CD4-positive, alpha-beta T cell (primary cell): ENCODE measurements around the gene IL22. TPM values are rescaled to one million over a fixed set of nuclear protein-coding genes. Genes with fewer than 3 reads are reported as not detected.

ENCODE experiments used
- ATAC-seq: fragments of 200-7000 bp; cut with Tn5 transposase; one replicate; pipeline ENCODE4 v1.10.0; 2022; ENCODE audit warnings: mild to moderate bottlenecking; ENCODE audit not compliant: poor library complexity
- CTCF ChIA-PET: fragments of 350-600 bp; sonication (Branson Sonifier 250); formaldehyde crosslinking; loops from one replicate; lab custom pipeline; 2021; ENCODE audit warnings: antibody characterized with exemption, inconsistent platforms; lab: Charles Lee
- POLR2A ChIA-PET: fragments of 350-600 bp; sonication (Branson Sonifier 250); formaldehyde crosslinking; loops from one replicate; lab custom pipeline; 2021; ENCODE audit warnings: antibody characterized with exemption, inconsistent platforms; lab: Charles Lee
- DNase-seq, 14 experiments: peaks; one replicate each; pipeline ENCODE4 v3.0.0-alpha.2; 2013 to 2020; ENCODE audit warnings: mixed read lengths in 2 of 14
- H3K27ac ChIP-seq, 2 donors: one replicate each; pipeline versions ENCODE4 v1.5.1 to v1.7.0; 2013; ENCODE audit warnings: low read length in 2 of 2, low read depth in 1 of 2, mild to moderate bottlenecking in 1 of 2
- H3K27me3 ChIP-seq, 2 experiments: 1 replicate in 1 of 2; 2 replicates in 1 of 2; pipeline versions ENCODE4 v1.6.1 to v1.7.0; 2013; ENCODE audit warnings: low read length in 2 of 2, control low read depth in 1 of 2, mild to moderate bottlenecking in 1 of 2, moderate library complexity in 1 of 2; ENCODE audit not compliant: insufficient read depth in 2 of 2, control insufficient read depth in 1 of 2
- H3K36me3 ChIP-seq: one replicate; pipeline ENCODE4 v1.6.1; 2013; ENCODE audit warnings: low read length, control low read depth; ENCODE audit not compliant: insufficient read depth
- H3K4me1 ChIP-seq: one replicate; pipeline ENCODE4 v1.6.1; 2013; ENCODE audit warnings: low read length, control low read depth; ENCODE audit not compliant: insufficient read depth
- H3K4me3 ChIP-seq: one replicate; pipeline ENCODE4 v1.5.1; 2013; ENCODE audit warnings: mild to moderate bottlenecking, low read length, moderate library complexity
- H3K9me3 ChIP-seq, 2 experiments: 1 replicate in 1 of 2; 2 replicates in 1 of 2; pipeline versions ENCODE4 v1.6.1 to v1.7.0; 2013; ENCODE audit warnings: low read length in 2 of 2, mild to moderate bottlenecking in 2 of 2, control low read depth in 1 of 2, moderate library complexity in 1 of 2; ENCODE audit not compliant: control insufficient read depth in 1 of 2, insufficient read depth in 1 of 2
- H3K27ac Mint-ChIP-seq: one replicate; pipeline ENCODE4 v1.8.0; 2020; ENCODE audit warnings: mixed read lengths
- H3K27me3 Mint-ChIP-seq: one replicate; pipeline ENCODE4 v1.8.0; 2021; ENCODE audit warnings: mixed read lengths
- H3K36me3 Mint-ChIP-seq: one replicate; pipeline ENCODE4 v1.8.0; 2021; ENCODE audit warnings: low read depth, mixed read lengths
- H3K4me1 Mint-ChIP-seq: one replicate; pipeline ENCODE4 v1.8.0; 2021; ENCODE audit warnings: low read depth, mixed read lengths
- H3K4me3 Mint-ChIP-seq: one replicate; pipeline ENCODE4 v1.8.0; 2020; ENCODE audit warnings: mild to moderate bottlenecking, mixed read lengths
- H3K9me3 Mint-ChIP-seq: one replicate; pipeline ENCODE4 v1.8.0; 2020; ENCODE audit warnings: mixed read lengths
- intact Hi-C, 2 experiments: fragments of 100-400 bp; cut with DNase I in 1 of 2; cut with micrococcal nuclease in 1 of 2; formaldehyde crosslinking; loops; one replicate each; pipeline versions ENCODE4 v1.15.1 to v1.9.0; 2023 to 2025; cut with DNase I, micrococcal nuclease
- total RNA-seq, 174 experiments: library from RNA in 2 of 174; stranded (reverse) in 2 of 174; gene quantifications; one replicate each; pipeline ENCODE4 v1.2.3 and lab custom pipeline; 2021 to 2026
- TF ChIP-seq, protein P1 (sequence below): fragments of 200-600 bp; IDR thresholded peaks from one replicate; pipeline ENCODE4 v1.8.0; 2022; ENCODE audit warnings: antibody characterized with exemption, mild to moderate bottlenecking

IL22 gene
- total RNA-seq, 2 experiments from 2014 or later: not detected

DNA sequence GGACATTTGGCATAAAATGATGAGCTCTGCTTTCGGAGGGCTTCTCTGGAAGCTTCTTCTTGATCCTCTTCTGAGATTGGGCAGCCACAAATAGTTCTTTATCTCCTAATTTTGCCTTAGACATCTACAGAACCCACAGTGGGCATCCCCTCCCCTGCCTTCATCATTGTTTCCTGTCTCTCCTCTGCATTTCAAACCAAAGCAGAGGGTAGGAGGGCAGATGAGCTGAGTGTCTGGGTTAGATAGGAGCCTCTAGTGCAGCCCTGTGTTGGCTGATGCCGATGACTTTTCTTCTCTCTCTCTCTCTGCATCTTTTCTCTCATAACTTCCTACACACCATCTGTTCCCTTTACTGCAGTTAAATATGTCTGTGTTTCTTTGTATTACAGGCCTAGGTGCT lies 19.3 kb downstream of the IL22 start:
- Histone ChIP-seq H3K27ac (no peak overlapping the region), H3K36me3 (no peaks in the 10 kb centered on the region), H3K27me3 (no peaks in the 10 kb centered on the region), H3K4me1 (peaks cover 18% of the 10 kb centered on the region), H3K9me3 (no peaks in the 10 kb centered on the region), H3K4me3 (no peak overlapping the region)
- intact Hi-C loops: no loop called here
- ChIA-PET POLR2A (no interaction called here), CTCF (interaction anchor here (1.6 kb wide), 1 partner anchor 76 kb away, joined by 3 read pairs; no protein-coding TSS in a partner anchor)
- DNase-seq: peak in 2 of 14 experiments; percentile 22 to 42
- TF ChIP-seq, protein P1, sequence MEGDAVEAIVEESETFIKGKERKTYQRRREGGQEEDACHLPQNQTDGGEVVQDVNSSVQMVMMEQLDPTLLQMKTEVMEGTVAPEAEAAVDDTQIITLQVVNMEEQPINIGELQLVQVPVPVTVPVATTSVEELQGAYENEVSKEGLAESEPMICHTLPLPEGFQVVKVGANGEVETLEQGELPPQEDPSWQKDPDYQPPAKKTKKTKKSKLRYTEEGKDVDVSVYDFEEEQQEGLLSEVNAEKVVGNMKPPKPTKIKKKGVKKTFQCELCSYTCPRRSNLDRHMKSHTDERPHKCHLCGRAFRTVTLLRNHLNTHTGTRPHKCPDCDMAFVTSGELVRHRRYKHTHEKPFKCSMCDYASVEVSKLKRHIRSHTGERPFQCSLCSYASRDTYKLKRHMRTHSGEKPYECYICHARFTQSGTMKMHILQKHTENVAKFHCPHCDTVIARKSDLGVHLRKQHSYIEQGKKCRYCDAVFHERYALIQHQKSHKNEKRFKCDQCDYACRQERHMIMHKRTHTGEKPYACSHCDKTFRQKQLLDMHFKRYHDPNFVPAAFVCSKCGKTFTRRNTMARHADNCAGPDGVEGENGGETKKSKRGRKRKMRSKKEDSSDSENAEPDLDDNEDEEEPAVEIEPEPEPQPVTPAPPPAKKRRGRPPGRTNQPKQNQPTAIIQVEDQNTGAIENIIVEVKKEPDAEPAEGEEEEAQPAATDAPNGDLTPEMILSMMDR: no peak
- Mint-ChIP-seq H3K4me3 (no peak overlapping the region), H3K4me1 (peaks cover 43% of the 10 kb centered on the region), H3K27me3 (no peaks in the 10 kb centered on the region), H3K36me3 (no peaks in the 10 kb centered on the region), H3K27ac (no peak overlapping the region), H3K9me3 (no peaks in the 10 kb centered on the region)
- no peak for ATAC-seq

DNA sequence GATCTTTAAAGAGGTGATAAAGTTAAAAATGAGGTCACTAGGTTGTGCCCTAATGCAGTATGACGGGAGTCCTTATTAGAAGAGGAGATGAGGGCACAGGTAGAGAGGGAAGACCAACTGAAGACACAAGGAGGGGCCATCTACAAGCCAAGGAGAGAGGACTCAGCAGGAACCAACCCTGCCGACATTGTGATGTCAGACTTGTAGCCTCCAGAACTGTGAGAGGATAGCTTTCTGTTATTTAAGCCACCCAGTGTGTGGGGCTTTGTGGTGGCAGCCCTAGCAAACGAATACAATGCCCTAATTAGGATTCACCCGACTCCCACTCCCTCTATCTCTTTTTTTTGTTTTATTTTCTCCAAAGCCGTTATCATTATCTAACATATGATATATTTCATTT lies 19.9 kb downstream of the IL22 start:
- no peak overlapping the region for H3K4me3 Mint-ChIP-seq
- intact Hi-C loops: no loop called here
- ChIA-PET POLR2A (no interaction called here), CTCF (interaction anchor here (1.6 kb wide), 1 partner anchor 77 kb away, joined by 3 read pairs; no protein-coding TSS in a partner anchor)
- no peaks in the 10 kb centered on the region for H3K9me3 ChIP-seq
- H3K36me3 Mint-ChIP-seq: no peaks in the 10 kb centered on the region
- DNase-seq (no peak), ATAC-seq (no peak)
- H3K27ac ChIP-seq: no peak overlapping the region
- no peaks in the 10 kb centered on the region for H3K9me3 Mint-ChIP-seq
- no peaks in the 10 kb centered on the region for H3K27me3 ChIP-seq
- no peak overlapping the region for H3K27ac Mint-ChIP-seq
- H3K4me1 Mint-ChIP-seq: peaks cover 43% of the 10 kb centered on the region
- no peaks in the 10 kb centered on the region for H3K36me3 ChIP-seq
- no peaks in the 10 kb centered on the region for H3K27me3 Mint-ChIP-seq
- H3K4me3 ChIP-seq: no peak overlapping the region
- H3K4me1 ChIP-seq: peaks cover 18% of the 10 kb centered on the region
- TF ChIP-seq, protein P1: no peak

DNA sequence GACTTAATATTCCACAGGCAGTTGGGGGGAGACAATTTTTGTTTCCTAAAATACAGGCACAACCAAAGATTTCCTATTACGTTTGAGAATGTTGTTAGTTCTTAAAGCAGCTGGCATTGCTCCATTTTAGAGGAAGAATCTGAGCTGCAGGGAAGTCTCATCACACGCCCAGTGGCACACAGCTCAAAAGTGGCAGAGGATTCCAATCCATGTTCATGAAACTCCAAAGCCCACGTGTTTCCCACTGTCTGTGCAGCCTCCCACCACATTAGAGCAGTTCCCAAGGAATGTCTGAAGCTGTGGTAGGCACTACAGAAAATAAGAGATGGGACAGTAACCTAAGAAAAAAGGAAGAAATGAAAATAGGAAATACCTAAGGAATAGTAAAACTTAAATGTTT lies 21.7 kb downstream of the IL22 start:
- no peaks in the 10 kb centered on the region for H3K27me3 Mint-ChIP-seq
- no peak for ATAC-seq

More for the DNA sequence above, 21.7 kb downstream of the IL22 start:
- peaks cover 29% of the 10 kb centered on the region for H3K4me1 Mint-ChIP-seq
- no peak for DNase-seq
- CTCF ChIA-PET: interaction anchor here (1.7 kb wide), 1 partner anchor 9 kb away, joined by 9 read pairs; no protein-coding TSS in a partner anchor
- Histone ChIP-seq H3K4me3 (no peak overlapping the region), H3K9me3 (no peaks in the 10 kb centered on the region), H3K27me3 (no peaks in the 10 kb centered on the region), H3K27ac (no peak overlapping the region), H3K36me3 (no peaks in the 10 kb centered on the region), H3K4me1 (peaks cover 8% of the 10 kb centered on the region)
- H3K9me3 Mint-ChIP-seq: no peaks in the 10 kb centered on the region
- POLR2A ChIA-PET: interaction anchor here (0.6 to 2.5 kb wide), 4 partner anchors 8 to 418 kb away, joined by 3 to 8 read pairs (median 3); no protein-coding TSS in a partner anchor
- TF ChIP-seq, protein P1: no peak
- no peak overlapping the region for H3K4me3 Mint-ChIP-seq
- no peaks in the 10 kb centered on the region for H3K36me3 Mint-ChIP-seq
- intact Hi-C loops: no loop called here
- H3K27ac Mint-ChIP-seq: no peak overlapping the region
